GM19238 (cell line): ENCODE measurements around the gene PTPRT.

Experiments
- DNase-seq: peaks from one replicate; pipeline ENCODE4 v3.0.0; 2011; ENCODE audit warnings: low spot score; ENCODE audit not compliant: insufficient read length

Gene PTPRT

GRCh38 chr20:43189554-43190331 is at the start of gene PTPRT:
Gene PTPRT, minus strand, starts transcription at chr20:43189906. Its CDS starts 173 bp downstream, at chr20:43189733.
- no peak for DNase-seq

GRCh38 chr20:43238833-43239232 is 49.1 kb upstream of the PTPRT start:
- DNase-seq = no peak

GRCh38 chr20:43238266-43238665 is 48.6 kb upstream of the PTPRT start:
- DNase-seq = no peak

- no peak for DNase-seq
Measured at GRCh38 chr20:43237651-43238168, 48.0 kb upstream of the PTPRT start.

GRCh38 chr20:43235998-43236397 is 46.3 kb upstream of the PTPRT start:
- DNase-seq = no peak

- no peak for DNase-seq
Measured at GRCh38 chr20:43231829-43232228, 42.1 kb upstream of the PTPRT start.

GRCh38 chr20:43229696-43230095 is 40.0 kb upstream of the PTPRT start:
- no peak for DNase-seq

GRCh38 chr20:43220612-43221011 is 30.9 kb upstream of the PTPRT start:
- DNase-seq = no peak

GRCh38 chr20:43210901-43211300 is 21.2 kb upstream of the PTPRT start:
- no peak for DNase-seq

- DNase-seq = no peak
Measured at GRCh38 chr20:43209831-43210230, 20.1 kb upstream of the PTPRT start.

GRCh38 chr20:43205699-43206098 is 16.0 kb upstream of the PTPRT start:
- no peak for DNase-seq

GRCh38 chr20:43202100-43202499 is 12.4 kb upstream of the PTPRT start:
- DNase-seq = no peak

GRCh38 chr20:43198607-43199006 is 8.9 kb upstream of the PTPRT start:
- DNase-seq = no peak

- DNase-seq = no peak
Measured at GRCh38 chr20:43196243-43196642, 6.5 kb upstream of the PTPRT start.

GRCh38 chr20:43194137-43194536 is 4.4 kb upstream of the PTPRT start:
- DNase-seq = no peak

- no peak for DNase-seq
Measured at GRCh38 chr20:43193443-43193842, 3.7 kb upstream of the PTPRT start.

- DNase-seq = no peak
Measured at GRCh38 chr20:43191946-43192863, 2.5 kb upstream of the PTPRT start.

- DNase-seq = no peak
Measured at GRCh38 chr20:43191143-43191542, 1.4 kb upstream of the PTPRT start.

- no peak for DNase-seq
Measured at GRCh38 chr20:43190332-43190953, 737 bp upstream of the PTPRT start.

GRCh38 chr20:43188861-43189553 is 699 bp downstream of the PTPRT start:
- DNase-seq = no peak

GRCh38 chr20:43188234-43188653 is 1.5 kb downstream of the PTPRT start:
- DNase-seq = no peak
